ENCODE results near the gene PRICKLE2. TPM values are rescaled to one million over a fixed set of nuclear protein-coding genes. Genes with fewer than 3 reads are reported as not detected.

PRICKLE2 gene
- polyA plus RNA-seq, 1 donor (not counting 4 experiments of a cell fraction or from before 2014, with no cell fraction given): 7.8 TPM

GRCh38 chr3:64081235-64081630, 144.0 kb downstream of the PRICKLE2 start:
- H3K36me3 ChIP-seq (ENCODE audit: control insufficient read depth in 2 of 2, extremely low read depth in 1 of 2, insufficient read depth in 2 of 2, low read length in 2 of 2): no peaks in the 10 kb centered on the region
- H3K4me2 ChIP-seq (ENCODE audit: control insufficient read depth, extremely low read depth, insufficient read depth, low read depth, low read length): no peak overlapping the region
- H3K9me3 ChIP-seq (ENCODE audit: control insufficient read depth, low read depth, low read length): no peaks in the 10 kb centered on the region
- FAIRE-seq (no peak), DNase-seq (ENCODE audit: low read depth, low spot score) (no peak)
- H3K4me3 ChIP-seq (ENCODE audit: control insufficient read depth in 2 of 3, extremely low read depth in 1 of 3, insufficient read depth in 2 of 3, low read depth in 1 of 3, low read length in 3 of 3): no peak overlapping the region
- no peaks in the 10 kb centered on the region for H3K9me1 ChIP-seq (ENCODE audit: control insufficient read depth, extremely low read depth, insufficient read depth, low read length)
- no peak overlapping the region for H3K27ac ChIP-seq (ENCODE audit: control insufficient read depth, insufficient read depth, low read length)
- no peaks in the 10 kb centered on the region for H3K27me3 ChIP-seq (ENCODE audit: control insufficient read depth, extremely low read depth, insufficient read depth, low read length)
- no peaks in the 10 kb centered on the region for H4K20me1 ChIP-seq (ENCODE audit: control insufficient read depth, extremely low read depth, insufficient read depth, low read length)
- TF ChIP-seq EZH2 (IDR thresholded peaks at IDR 0.05; ENCODE audit: low read length): no peak
- TF ChIP-seq, protein P1, sequence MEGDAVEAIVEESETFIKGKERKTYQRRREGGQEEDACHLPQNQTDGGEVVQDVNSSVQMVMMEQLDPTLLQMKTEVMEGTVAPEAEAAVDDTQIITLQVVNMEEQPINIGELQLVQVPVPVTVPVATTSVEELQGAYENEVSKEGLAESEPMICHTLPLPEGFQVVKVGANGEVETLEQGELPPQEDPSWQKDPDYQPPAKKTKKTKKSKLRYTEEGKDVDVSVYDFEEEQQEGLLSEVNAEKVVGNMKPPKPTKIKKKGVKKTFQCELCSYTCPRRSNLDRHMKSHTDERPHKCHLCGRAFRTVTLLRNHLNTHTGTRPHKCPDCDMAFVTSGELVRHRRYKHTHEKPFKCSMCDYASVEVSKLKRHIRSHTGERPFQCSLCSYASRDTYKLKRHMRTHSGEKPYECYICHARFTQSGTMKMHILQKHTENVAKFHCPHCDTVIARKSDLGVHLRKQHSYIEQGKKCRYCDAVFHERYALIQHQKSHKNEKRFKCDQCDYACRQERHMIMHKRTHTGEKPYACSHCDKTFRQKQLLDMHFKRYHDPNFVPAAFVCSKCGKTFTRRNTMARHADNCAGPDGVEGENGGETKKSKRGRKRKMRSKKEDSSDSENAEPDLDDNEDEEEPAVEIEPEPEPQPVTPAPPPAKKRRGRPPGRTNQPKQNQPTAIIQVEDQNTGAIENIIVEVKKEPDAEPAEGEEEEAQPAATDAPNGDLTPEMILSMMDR (optimal IDR thresholded peaks at IDR 0.05 in 1 of 3, IDR thresholded peaks at IDR 0.05 in 1 of 3, conservative IDR thresholded peaks at IDR 0.05 in 1 of 3; ENCODE audit: extremely low read depth in 1 of 3, insufficient read depth in 2 of 3, low read length in 3 of 3): no peak
- dilution Hi-C loops (cut with MboI; ENCODE audit: extremely low pct_ligation_motif_present, low sequenced_read_pairs): no loop called here
- H2AFZ ChIP-seq (ENCODE audit: control insufficient read depth, low read length): no peak overlapping the region
- no peak overlapping the region for H3K9ac ChIP-seq (ENCODE audit: control insufficient read depth, extremely low read depth, insufficient read depth, low read length)
- H3K79me2 ChIP-seq (ENCODE audit: control insufficient read depth, insufficient read depth, low read length): no peaks in the 10 kb centered on the region
- H3K4me1 ChIP-seq (ENCODE audit: control insufficient read depth, extremely low read depth, insufficient read depth, low read length): peaks cover 13% of the 10 kb centered on the region

DNA sequence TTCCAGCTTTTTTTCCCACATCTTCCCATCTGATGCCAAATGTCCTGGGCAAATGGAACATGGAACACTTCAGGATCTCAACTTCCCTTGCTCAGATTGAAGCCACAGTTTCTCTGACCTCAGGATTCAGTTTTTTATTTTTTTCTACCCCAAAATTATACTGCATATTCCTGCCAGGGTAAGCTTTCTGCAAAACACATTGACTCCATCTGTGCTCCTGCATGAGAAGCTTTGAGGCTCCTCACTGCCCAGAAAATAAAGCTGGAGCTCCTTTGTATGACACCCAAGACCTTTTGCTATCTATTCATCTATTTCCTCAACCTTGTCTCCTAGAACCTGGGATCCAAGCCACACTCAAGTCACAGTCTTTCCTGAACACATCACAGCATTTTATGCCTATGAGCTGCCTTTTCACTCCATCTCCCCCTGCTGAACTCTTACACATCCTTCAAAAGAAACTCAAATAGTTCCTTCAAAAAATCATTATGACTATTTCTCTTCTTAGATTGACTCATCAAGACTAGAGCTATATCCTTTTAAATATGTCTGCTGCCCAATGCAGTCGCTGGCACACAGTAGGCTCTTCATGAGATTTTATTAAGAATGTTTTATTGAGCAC, 144.5 kb downstream of the PRICKLE2 start:
- dilution Hi-C loops (cut with MboI; ENCODE audit: extremely low pct_ligation_motif_present, low sequenced_read_pairs): no loop called here
- Histone ChIP-seq H3K4me2 (ENCODE audit: control insufficient read depth, extremely low read depth, insufficient read depth, low read depth, low read length) (no peak overlapping the region), H3K9me1 (ENCODE audit: control insufficient read depth, extremely low read depth, insufficient read depth, low read length) (no peaks in the 10 kb centered on the region), H3K27me3 (ENCODE audit: control insufficient read depth, extremely low read depth, insufficient read depth, low read length) (no peaks in the 10 kb centered on the region), H3K36me3 (ENCODE audit: control insufficient read depth in 2 of 2, extremely low read depth in 1 of 2, insufficient read depth in 2 of 2, low read length in 2 of 2) (no peaks in the 10 kb centered on the region), H4K20me1 (ENCODE audit: control insufficient read depth, extremely low read depth, insufficient read depth, low read length) (no peaks in the 10 kb centered on the region), H3K9me3 (ENCODE audit: control insufficient read depth, low read depth, low read length) (no peaks in the 10 kb centered on the region), H3K9ac (ENCODE audit: control insufficient read depth, extremely low read depth, insufficient read depth, low read length) (no peak overlapping the region), H3K79me2 (ENCODE audit: control insufficient read depth, insufficient read depth, low read length) (no peaks in the 10 kb centered on the region), H2AFZ (ENCODE audit: control insufficient read depth, low read length) (no peak overlapping the region), H3K27ac (ENCODE audit: control insufficient read depth, insufficient read depth, low read length) (no peak overlapping the region), H3K4me3 (ENCODE audit: control insufficient read depth in 2 of 3, extremely low read depth in 1 of 3, insufficient read depth in 2 of 3, low read depth in 1 of 3, low read length in 3 of 3) (no peak overlapping the region), H3K4me1 (ENCODE audit: control insufficient read depth, extremely low read depth, insufficient read depth, low read length) (peaks cover 13% of the 10 kb centered on the region)
- TF ChIP-seq EZH2 (IDR thresholded peaks at IDR 0.05; ENCODE audit: low read length): no peak
- TF ChIP-seq, protein P1 (optimal IDR thresholded peaks at IDR 0.05 in 1 of 3, IDR thresholded peaks at IDR 0.05 in 1 of 3, conservative IDR thresholded peaks at IDR 0.05 in 1 of 3; ENCODE audit: extremely low read depth in 1 of 3, insufficient read depth in 2 of 3, low read length in 3 of 3): no peak
- DNase-seq (ENCODE audit: low read depth, low spot score): no peak
- FAIRE-seq: no peak
